Measurements from ENCODE around the gene ACER3.

DNA sequence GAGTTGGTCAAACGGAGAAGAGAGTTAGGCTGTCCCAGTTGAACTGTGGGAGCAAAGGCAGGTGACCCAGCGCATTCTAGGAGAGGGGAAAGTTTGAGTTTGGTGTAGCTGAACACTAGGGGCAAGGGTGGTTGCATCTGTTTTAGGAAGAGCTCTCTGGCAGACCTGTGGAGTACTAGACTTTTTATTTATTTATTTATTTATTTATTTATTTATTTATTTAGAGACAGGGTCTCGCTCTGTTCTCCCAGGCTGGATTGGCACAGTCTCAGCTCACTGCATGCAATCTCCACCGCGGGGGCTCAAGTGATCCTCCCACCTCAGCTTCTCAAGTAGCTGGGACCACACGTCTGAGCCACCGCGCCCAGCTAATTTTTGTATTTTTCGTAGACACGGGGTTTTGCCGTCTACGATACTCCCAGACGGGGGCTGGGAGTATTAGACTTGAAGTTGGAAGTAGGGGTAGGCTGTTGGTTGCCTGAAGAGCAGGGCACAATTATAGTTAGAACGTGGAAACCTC, 950 bp upstream of the ACER3 start:
- TF ChIP-seq SOX15 (CRISPR knock-in tag; IDR thresholded peaks at IDR 0.05) (no peak), CTCF (IDR thresholded peaks at IDR 0.05) (no peak), ATF2 (CRISPR knock-in tag; IDR thresholded peaks at IDR 0.05; ENCODE audit: borderline replicate concordance, low read depth) (no peak), ZNF423 (CRISPR knock-in tag; IDR thresholded peaks at IDR 0.05) (no peak), JUN (CRISPR knock-in tag; IDR thresholded peaks at IDR 0.05) (no peak)
- TF ChIP-seq, protein P1, sequence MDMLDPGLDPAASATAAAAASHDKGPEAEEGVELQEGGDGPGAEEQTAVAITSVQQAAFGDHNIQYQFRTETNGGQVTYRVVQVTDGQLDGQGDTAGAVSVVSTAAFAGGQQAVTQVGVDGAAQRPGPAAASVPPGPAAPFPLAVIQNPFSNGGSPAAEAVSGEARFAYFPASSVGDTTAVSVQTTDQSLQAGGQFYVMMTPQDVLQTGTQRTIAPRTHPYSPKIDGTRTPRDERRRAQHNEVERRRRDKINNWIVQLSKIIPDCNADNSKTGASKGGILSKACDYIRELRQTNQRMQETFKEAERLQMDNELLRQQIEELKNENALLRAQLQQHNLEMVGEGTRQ (CRISPR knock-in tag; IDR thresholded peaks at IDR 0.05), result no peak
- TF ChIP-seq, protein P2, sequence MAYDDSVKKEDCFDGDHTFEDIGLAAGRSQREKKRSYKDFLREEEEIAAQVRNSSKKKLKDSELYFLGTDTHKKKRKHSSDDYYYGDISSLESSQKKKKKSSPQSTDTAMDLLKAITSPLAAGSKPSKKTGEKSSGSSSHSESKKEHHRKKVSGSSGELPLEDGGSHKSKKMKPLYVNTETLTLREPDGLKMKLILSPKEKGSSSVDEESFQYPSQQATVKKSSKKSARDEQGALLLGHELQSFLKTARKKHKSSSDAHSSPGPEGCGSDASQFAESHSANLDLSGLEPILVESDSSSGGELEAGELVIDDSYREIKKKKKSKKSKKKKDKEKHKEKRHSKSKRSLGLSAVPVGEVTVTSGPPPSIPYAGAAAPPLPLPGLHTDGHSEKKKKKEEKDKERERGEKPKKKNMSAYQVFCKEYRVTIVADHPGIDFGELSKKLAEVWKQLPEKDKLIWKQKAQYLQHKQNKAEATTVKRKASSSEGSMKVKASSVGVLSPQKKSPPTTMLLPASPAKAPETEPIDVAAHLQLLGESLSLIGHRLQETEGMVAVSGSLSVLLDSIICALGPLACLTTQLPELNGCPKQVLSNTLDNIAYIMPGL (CRISPR knock-in tag; IDR thresholded peaks at IDR 0.05), result no peak

All from WTC11 (cell line).